Upper lobe of left lung (tissue), 6 donors: Measurements from ENCODE around the gene NOS1AP. TPM values are rescaled to one million over a fixed set of nuclear protein-coding genes. Genes with fewer than 3 reads are reported as not detected.

ENCODE experiments used
- ATAC-seq, 2 donors: fragments of 200-7000 bp; cut with Tn5 transposase; one replicate each; pipeline ENCODE4 v1.9.1; 2022; ENCODE audit warnings: mild to moderate bottlenecking in 2 of 2, moderate library complexity in 2 of 2; ENCODE audit not compliant: low FRiP score in 2 of 2
- DNase-seq, 2 donors: peaks; one replicate each; pipeline ENCODE4 v3.0.0-alpha.2; 2019 to 2020
- H3K27ac ChIP-seq, 4 donors: fragments of 200-600 bp; sonication (generic); one replicate each; pipeline ENCODE4 v1.5.1; 2016 to 2019
- H3K27me3 ChIP-seq, 4 donors: fragments of 200-600 bp; sonication (generic); one replicate each; pipeline ENCODE4 v1.5.1; 2017 to 2019
- H3K36me3 ChIP-seq, 4 donors: fragments of 200-600 bp; sonication (generic); one replicate each; pipeline ENCODE4 v1.5.1; 2016 to 2019
- H3K4me1 ChIP-seq, 4 donors: fragments of 200-600 bp; sonication (generic); one replicate each; pipeline ENCODE4 v1.5.1; 2018 to 2019
- H3K4me3 ChIP-seq, 4 donors: fragments of 200-600 bp; sonication (generic); one replicate each; pipeline ENCODE4 v1.5.1; 2017 to 2019; ENCODE audit warnings: mild to moderate bottlenecking in 2 of 4, moderate library complexity in 1 of 4
- H3K9me3 ChIP-seq, 4 donors: fragments of 200-600 bp; sonication (generic); one replicate each; pipeline ENCODE4 v1.5.1; 2018 to 2019
- EP300 ChIP-seq, 4 donors: sonication (generic); formaldehyde crosslinking; IDR thresholded peaks; one replicate each; pipeline ENCODE4 v1.5.1; 2017; ENCODE audit warnings: antibody characterized with exemption in 4 of 4, control low read depth in 2 of 4
- POLR2A ChIP-seq, 4 donors: fragments of 450-650 bp; IDR thresholded peaks; one replicate each; pipeline ENCODE4 v1.5.1; 2016 to 2017; ENCODE audit warnings: antibody characterized with exemption in 4 of 4, mild to moderate bottlenecking in 2 of 4
- POLR2AphosphoS5 ChIP-seq, 2 donors: sonication (generic); formaldehyde crosslinking; IDR thresholded peaks; one replicate each; pipeline ENCODE4 v1.5.1; 2017; ENCODE audit warnings: antibody characterized with exemption in 2 of 2
- WGBS, 2 donors: methylation state at CpG; one replicate each; pipeline ENCODE4 v1.1.5; 2017 to 2018; 5-methylcytosine and 5-hydroxymethylcytosine counted together
- total RNA-seq, 6 donors: library from RNA; depleted of rRNA in 4 of 6; stranded (reverse); fragments of >200 nt in 4 of 6; gene quantifications; one replicate each; pipeline versions ENCODE4 v1.1.0 to v1.2.1, GENCODE V29; 2016 to 2021
- TF ChIP-seq, protein P1 (sequence below), 6 experiments: fragments of 450-650 bp in 4 of 6; fragments of 200-600 bp in 2 of 6; sonication (generic) in 2 of 6; IDR thresholded peaks; one replicate each; pipeline ENCODE4 v1.5.1; 2016 to 2019; ENCODE audit warnings: antibody characterized with exemption in 6 of 6
- donor health status: DM: no; HTN: no; CAD: no; lungs with moderate emphysema.
- donor health status: DM: no; HTN: yes; CAD: no; lungs with severe emphysema.

The NOS1AP gene
- total RNA-seq, 6 donors from 2014 or later: 5.3 to 16.4 (median 6.5) TPM

DNA sequence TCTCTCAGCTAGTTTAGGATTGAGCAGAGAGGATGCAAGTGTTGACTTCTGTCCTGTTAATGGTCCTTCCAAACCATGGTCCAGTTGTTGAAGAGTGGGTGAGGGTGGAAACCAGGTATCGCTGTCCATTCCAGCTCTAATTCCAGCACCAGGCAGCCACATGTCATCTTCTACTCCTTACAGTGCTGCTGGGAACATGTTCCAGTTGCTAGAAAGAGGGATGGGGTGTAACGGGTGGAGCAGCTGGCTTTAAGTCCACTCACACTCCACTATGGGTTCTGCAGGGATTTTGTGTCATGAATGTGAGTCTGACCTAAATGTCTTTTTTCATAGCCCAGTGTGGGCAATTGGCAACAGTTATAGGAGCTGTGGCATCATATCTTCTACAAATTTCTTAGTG is 25.2 kb downstream of the NOS1AP start:
- DNase-seq (no peak), ATAC-seq (no peak)
- peaks cover 0 to 7% (median 0%) of the 10 kb centered on the region in 4 donors for H3K4me1 ChIP-seq
- H3K9me3 ChIP-seq: no peaks in the 10 kb centered on the region
- WGBS, 2 donors: 93% methylated on average over 2 of the region's 2 CpGs
- H3K36me3 ChIP-seq: no peaks in the 10 kb centered on the region
- no peak overlapping the region for H3K4me3 ChIP-seq
- TF ChIP-seq, protein P1, sequence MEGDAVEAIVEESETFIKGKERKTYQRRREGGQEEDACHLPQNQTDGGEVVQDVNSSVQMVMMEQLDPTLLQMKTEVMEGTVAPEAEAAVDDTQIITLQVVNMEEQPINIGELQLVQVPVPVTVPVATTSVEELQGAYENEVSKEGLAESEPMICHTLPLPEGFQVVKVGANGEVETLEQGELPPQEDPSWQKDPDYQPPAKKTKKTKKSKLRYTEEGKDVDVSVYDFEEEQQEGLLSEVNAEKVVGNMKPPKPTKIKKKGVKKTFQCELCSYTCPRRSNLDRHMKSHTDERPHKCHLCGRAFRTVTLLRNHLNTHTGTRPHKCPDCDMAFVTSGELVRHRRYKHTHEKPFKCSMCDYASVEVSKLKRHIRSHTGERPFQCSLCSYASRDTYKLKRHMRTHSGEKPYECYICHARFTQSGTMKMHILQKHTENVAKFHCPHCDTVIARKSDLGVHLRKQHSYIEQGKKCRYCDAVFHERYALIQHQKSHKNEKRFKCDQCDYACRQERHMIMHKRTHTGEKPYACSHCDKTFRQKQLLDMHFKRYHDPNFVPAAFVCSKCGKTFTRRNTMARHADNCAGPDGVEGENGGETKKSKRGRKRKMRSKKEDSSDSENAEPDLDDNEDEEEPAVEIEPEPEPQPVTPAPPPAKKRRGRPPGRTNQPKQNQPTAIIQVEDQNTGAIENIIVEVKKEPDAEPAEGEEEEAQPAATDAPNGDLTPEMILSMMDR (IDR thresholded peaks at IDR 0.05): no peak
- TF ChIP-seq POLR2A (IDR thresholded peaks at IDR 0.05) (no peak), POLR2AphosphoS5 (IDR thresholded peaks at IDR 0.05) (no peak), EP300 (IDR thresholded peaks at IDR 0.05) (no peak)
- no peak overlapping the region for H3K27ac ChIP-seq
- no peaks in the 10 kb centered on the region for H3K27me3 ChIP-seq

DNA sequence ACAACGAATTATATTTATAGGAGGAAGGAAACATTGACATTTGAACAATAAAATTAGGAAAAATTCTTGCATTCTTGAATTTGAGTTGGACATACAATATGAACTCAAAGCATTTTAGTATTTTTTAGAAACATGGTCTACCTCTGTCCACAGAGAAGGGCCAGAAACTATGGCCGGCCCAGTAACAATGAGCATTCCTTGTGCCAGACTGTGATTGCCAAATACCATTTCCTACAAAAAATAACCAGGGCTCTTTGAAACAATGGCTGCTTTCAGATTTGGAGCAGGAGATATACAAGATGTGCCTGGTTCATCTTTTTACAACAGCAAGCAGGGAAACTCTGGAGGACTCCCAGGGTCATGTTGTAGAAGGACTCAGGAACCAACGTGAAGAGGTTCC is 38.4 kb downstream of the NOS1AP start:
- 54 to 63% methylated on average over 3 of the region's 3 CpGs for WGBS, 2 donors
- Histone ChIP-seq H3K27me3 (no peaks in the 10 kb centered on the region), H3K4me3 (no peak overlapping the region), H3K36me3 (no peaks in the 10 kb centered on the region), H3K27ac (no peak overlapping the region), H3K4me1 (no peaks in the 10 kb centered on the region), H3K9me3 (no peaks in the 10 kb centered on the region)
- TF ChIP-seq POLR2A (IDR thresholded peaks at IDR 0.05) (no peak), EP300 (IDR thresholded peaks at IDR 0.05) (no peak), POLR2AphosphoS5 (IDR thresholded peaks at IDR 0.05) (no peak)
- TF ChIP-seq, protein P1 (IDR thresholded peaks at IDR 0.05): no peak
- ATAC-seq: no peak
- DNase-seq: no peak

DNA sequence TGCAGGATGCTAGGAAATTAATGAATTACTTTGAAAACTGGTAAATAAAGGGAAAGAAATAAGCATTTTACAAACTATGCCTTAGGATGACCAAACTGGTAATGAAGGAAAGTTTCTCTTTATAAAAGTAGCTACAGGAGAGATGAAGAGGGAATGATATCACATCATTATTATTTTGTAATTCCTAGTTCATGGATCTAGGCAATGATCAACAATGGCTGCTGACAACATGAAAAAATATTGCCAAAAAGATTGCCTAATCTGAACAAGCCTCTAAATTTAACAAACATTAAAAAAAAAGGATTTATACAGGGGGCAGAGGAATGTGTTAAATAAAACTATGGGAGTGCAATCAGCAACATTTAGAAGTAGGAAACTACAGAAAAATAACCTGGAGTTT is 38.9 kb downstream of the NOS1AP start:
- Histone ChIP-seq H3K4me1 (no peaks in the 10 kb centered on the region), H3K27me3 (no peaks in the 10 kb centered on the region), H3K4me3 (no peak overlapping the region), H3K27ac (no peak overlapping the region), H3K9me3 (no peaks in the 10 kb centered on the region), H3K36me3 (no peaks in the 10 kb centered on the region)
- TF ChIP-seq EP300 (IDR thresholded peaks at IDR 0.05) (no peak), POLR2A (IDR thresholded peaks at IDR 0.05) (no peak), POLR2AphosphoS5 (IDR thresholded peaks at IDR 0.05) (no peak)
- TF ChIP-seq, protein P1 (IDR thresholded peaks at IDR 0.05): no peak
- DNase-seq: no peak
- ATAC-seq: no peak

DNA sequence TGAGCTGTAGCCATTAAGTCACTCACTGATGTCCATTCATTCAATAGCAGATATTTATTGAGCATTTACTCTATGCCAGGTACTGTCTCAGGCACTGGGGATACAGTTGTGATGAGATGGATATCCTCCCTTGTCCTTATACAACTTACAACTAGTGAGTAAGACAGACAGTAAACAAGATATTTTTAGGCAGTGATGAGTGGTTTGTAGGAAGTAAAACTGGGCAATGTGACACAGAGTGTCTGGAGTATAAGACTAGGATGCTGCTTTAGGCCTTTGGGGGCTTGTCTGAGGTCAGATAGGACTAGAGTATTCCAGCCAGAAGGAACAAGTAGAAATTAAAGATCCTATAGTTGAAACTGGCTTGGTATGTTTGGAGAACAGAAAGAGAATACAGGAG is 41.4 kb downstream of the NOS1AP start:
- no peak for ATAC-seq
- DNase-seq: no peak
- H3K4me3 ChIP-seq: no peak overlapping the region
- no peaks in the 10 kb centered on the region for H3K4me1 ChIP-seq
- no peaks in the 10 kb centered on the region for H3K27me3 ChIP-seq
- H3K9me3 ChIP-seq: no peaks in the 10 kb centered on the region
- TF ChIP-seq POLR2A (IDR thresholded peaks at IDR 0.05) (no peak), EP300 (IDR thresholded peaks at IDR 0.05) (no peak), POLR2AphosphoS5 (IDR thresholded peaks at IDR 0.05) (no peak)
- H3K27ac ChIP-seq: no peak overlapping the region
- H3K36me3 ChIP-seq: no peaks in the 10 kb centered on the region

DNA sequence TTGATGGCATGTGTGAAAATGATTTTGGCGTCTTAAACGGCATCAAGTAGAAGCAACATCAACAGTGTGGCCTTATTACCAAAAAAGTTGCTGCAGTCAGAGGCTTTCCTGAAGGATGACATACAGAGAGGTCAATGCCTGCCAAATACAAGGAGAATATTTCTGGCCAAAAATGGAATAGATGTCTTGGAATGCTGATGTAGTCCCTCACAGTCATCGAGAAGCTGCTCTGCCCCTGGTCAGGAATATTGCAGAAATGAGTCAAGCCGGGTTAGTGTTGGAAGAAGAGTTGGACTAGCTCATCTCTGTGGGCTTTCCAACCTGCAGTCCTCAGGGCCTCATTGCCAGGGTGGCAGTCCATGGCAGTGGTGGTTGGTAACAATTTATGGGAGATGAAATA is 42.1 kb downstream of the NOS1AP start:
- DNase-seq (no peak), ATAC-seq (peak in 1 of 2 donors; percentile 69)
- H3K27ac ChIP-seq: no peak overlapping the region
- H3K4me3 ChIP-seq: no peak overlapping the region
- H3K36me3 ChIP-seq: no peaks in the 10 kb centered on the region
- 94% methylated on average over 4 of the region's 4 CpGs for WGBS, 2 donors
- H3K9me3 ChIP-seq: no peaks in the 10 kb centered on the region
- TF ChIP-seq POLR2A (IDR thresholded peaks at IDR 0.05): no peak
- TF ChIP-seq POLR2AphosphoS5 (IDR thresholded peaks at IDR 0.05): no peak
- TF ChIP-seq, protein P1 (IDR thresholded peaks at IDR 0.05): no peak
- TF ChIP-seq EP300 (IDR thresholded peaks at IDR 0.05): no peak
- no peaks in the 10 kb centered on the region for H3K4me1 ChIP-seq
- H3K27me3 ChIP-seq: no peaks in the 10 kb centered on the region
